Activated CD8-positive, alpha-beta T cell treated with anti-CD3 and anti-CD28 coated beads for 36 hours (primary cell): Measurements from ENCODE around the gene HEPACAM. TPM values are rescaled to one million over a fixed set of nuclear protein-coding genes. Genes with fewer than 3 reads are reported as not detected.

Experiments used
- ATAC-seq: fragments of 200-7000 bp; cut with Tn5 transposase; one replicate; pipeline ENCODE4 v1.10.0; 2021; ENCODE audit warnings: mild to moderate bottlenecking, moderate library complexity
- CTCF ChIA-PET: fragments of 350-600 bp; sonication (Branson Sonifier 250); formaldehyde crosslinking; loops from one replicate; lab custom pipeline; 2021; ENCODE audit warnings: antibody characterized with exemption; lab: Charles Lee
- POLR2A ChIA-PET: fragments of 350-600 bp; sonication (Branson Sonifier 250); formaldehyde crosslinking; loops from one replicate; lab custom pipeline; 2021; ENCODE audit warnings: antibody characterized with exemption; lab: Charles Lee
- DNase-seq: peaks from one replicate; pipeline ENCODE4 v3.0.0-alpha.2; 2020
- H3K27ac Mint-ChIP-seq: one replicate; pipeline ENCODE4 v1.8.0; 2021; ENCODE audit warnings: mild to moderate bottlenecking, mixed read lengths
- H3K27me3 Mint-ChIP-seq: one replicate; pipeline ENCODE4 v1.8.0; 2021; ENCODE audit warnings: mixed read lengths
- H3K36me3 Mint-ChIP-seq: one replicate; pipeline ENCODE4 v1.8.0; 2021; ENCODE audit warnings: low read depth, mixed read lengths
- H3K4me1 Mint-ChIP-seq: one replicate; pipeline ENCODE4 v1.8.0; 2021; ENCODE audit warnings: low read depth, mixed read lengths
- H3K4me3 Mint-ChIP-seq: one replicate; pipeline ENCODE4 v1.8.0; 2021; ENCODE audit warnings: mild to moderate bottlenecking, moderate library complexity, mixed read lengths
- H3K9me3 Mint-ChIP-seq: one replicate; pipeline ENCODE4 v1.8.0; 2021; ENCODE audit warnings: mixed read lengths
- CTCF ChIP-seq: fragments of 200-600 bp; IDR thresholded peaks from one replicate; pipeline ENCODE4 v1.8.0; 2022; ENCODE audit warnings: antibody characterized with exemption, mild to moderate bottlenecking
- intact Hi-C: fragments of 100-400 bp; cut with micrococcal nuclease; formaldehyde crosslinking; loops from one replicate; pipeline ENCODE4 v1.10.0; 2022
- total RNA-seq, 2 experiments: library from RNA; stranded (reverse); gene quantifications; one replicate each; pipeline ENCODE4 v1.2.3, GENCODE V29; 2021

Gene HEPACAM
- total RNA-seq, 2 experiments from 2014 or later, result 0.11 TPM; not detected in 1

GRCh38 chr11:124930799-124931198 is 5.0 kb downstream of the HEPACAM start:
- TF ChIP-seq CTCF, result no peak
- H3K4me3 Mint-ChIP-seq, result no peak overlapping the region
- POLR2A ChIA-PET, result no interaction called here
- no peaks in the 10 kb centered on the region for H3K9me3 Mint-ChIP-seq
- CTCF ChIA-PET, result interaction anchor here (0.7 to 1.5 kb wide), 4 partner anchors 19 to 94 kb away, joined by 3 to 4 read pairs (median 3); no protein-coding TSS in a partner anchor
- intact Hi-C loops, result no loop called here
- H3K36me3 Mint-ChIP-seq, result no peaks in the 10 kb centered on the region
- peak overlapping the region; percentile 18 for H3K27ac Mint-ChIP-seq
- DNase-seq (no peak), ATAC-seq (peak; percentile 62)
- H3K27me3 Mint-ChIP-seq, result no peaks in the 10 kb centered on the region
- peaks cover 8% of the 10 kb centered on the region for H3K4me1 Mint-ChIP-seq

DNA sequence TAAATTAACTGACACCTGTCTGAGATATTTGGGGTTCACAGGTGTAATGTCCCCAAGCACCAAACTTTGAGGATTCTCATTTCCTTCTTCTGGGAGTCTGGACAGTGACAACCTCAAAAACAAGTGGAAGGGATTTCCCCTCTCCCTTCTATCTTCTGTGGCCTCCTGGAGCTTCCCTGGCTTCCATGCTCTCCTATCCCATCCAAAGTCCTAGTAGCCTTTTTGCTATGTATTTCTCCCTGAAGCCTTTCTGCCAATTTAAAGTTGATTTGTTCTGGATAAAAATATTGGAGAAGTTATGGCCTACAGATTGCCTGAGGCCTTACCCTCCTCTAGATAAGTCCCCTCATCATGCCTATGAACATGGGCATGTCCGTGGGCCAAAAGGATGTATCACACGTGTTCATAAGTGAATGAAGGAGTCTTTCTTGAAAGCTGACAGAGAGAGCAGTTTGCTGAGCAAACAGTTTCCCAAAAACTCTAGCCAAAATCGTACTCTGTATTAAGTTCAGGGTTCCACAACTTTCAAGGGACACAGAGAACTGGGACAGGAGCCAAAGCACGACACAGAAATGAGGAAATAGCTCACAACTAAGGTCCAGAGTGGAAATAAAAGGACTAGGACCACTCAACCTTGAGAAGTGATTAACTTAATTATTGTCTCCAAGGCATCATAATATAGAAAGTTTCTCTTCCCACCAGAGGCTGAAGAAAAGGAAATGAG is 6.7 kb downstream of the HEPACAM start:
- peaks cover 8% of the 10 kb centered on the region for H3K4me1 Mint-ChIP-seq
- no peaks in the 10 kb centered on the region for H3K36me3 Mint-ChIP-seq
- ChIA-PET POLR2A (interaction anchor here (1.1 kb wide), 1 partner anchor 13 kb away, joined by 3 read pairs; no protein-coding TSS in a partner anchor), CTCF (no interaction called here)
- H3K27me3 Mint-ChIP-seq, result no peaks in the 10 kb centered on the region
- DNase-seq (no peak), ATAC-seq (no peak)
- H3K27ac Mint-ChIP-seq, result no peak overlapping the region
- TF ChIP-seq CTCF, result no peak
- H3K9me3 Mint-ChIP-seq, result no peaks in the 10 kb centered on the region
- intact Hi-C loops, result no loop called here
- H3K4me3 Mint-ChIP-seq, result no peak overlapping the region

DNA sequence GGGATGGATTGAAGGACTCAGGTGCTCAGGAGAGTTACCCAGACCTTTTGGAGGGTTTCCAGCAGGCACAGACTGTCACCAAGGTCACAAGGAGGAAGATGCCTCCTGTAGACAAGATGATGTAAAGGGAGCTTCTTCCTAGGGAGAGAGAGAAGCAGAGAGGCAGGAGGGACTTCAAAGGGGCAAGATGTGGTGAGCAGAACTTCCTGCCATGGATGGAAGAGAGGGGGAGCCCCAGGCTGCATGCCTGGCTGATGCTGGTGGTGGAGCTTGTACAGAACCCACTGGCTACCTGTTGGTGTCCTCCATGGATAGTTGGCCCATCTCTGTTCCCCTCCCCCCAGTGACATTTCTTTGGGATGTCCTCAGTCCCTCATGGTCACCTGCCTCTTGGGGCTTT is 12.6 kb downstream of the HEPACAM start:
- Mint-ChIP-seq H3K4me3 (no peak overlapping the region), H3K4me1 (peaks cover 13% of the 10 kb centered on the region), H3K27ac (no peak overlapping the region), H3K36me3 (no peaks in the 10 kb centered on the region), H3K27me3 (no peaks in the 10 kb centered on the region), H3K9me3 (no peaks in the 10 kb centered on the region)
- CTCF ChIA-PET, result interaction anchor here (3.4 kb wide), 1 partner anchor 47 kb away, joined by 13 read pairs; no protein-coding TSS in a partner anchor
- no peak for TF ChIP-seq CTCF
- POLR2A ChIA-PET, result interaction anchor here (1.1 to 2.1 kb wide), 2 partner anchors 13 to 30 kb away, joined by 3 to 9 read pairs; partner anchors contain the start of gene CCDC15
- peak; percentile 42 for ATAC-seq
- peak; percentile 32 for DNase-seq
- intact Hi-C loops, result no loop called here

DNA sequence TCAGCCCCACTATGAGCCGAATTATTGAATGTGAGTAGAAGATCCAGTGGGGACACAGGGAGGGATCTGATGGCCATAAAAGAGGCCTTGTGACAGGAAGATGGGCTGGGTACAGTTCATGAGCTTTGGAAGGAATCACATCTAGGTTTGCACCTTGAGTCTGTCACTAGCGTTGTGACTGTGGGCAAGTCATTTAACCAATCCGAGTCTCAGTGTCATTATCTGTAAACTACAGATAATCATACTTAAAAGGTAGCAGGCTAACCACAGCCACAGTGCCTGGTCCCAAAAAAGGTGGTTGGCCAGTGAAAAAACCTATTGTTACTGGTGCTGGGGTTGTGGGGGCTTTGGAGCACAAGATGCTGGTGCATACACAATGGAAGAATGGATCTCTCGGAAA is 13.0 kb downstream of the HEPACAM start:
- no peak overlapping the region for H3K27ac Mint-ChIP-seq
- peaks cover 13% of the 10 kb centered on the region for H3K4me1 Mint-ChIP-seq
- no peaks in the 10 kb centered on the region for H3K27me3 Mint-ChIP-seq
- ChIA-PET CTCF (interaction anchor here (3.4 kb wide), 1 partner anchor 47 kb away, joined by 13 read pairs; no protein-coding TSS in a partner anchor), POLR2A (interaction anchor here (1.1 to 2.1 kb wide), 2 partner anchors 14 to 31 kb away, joined by 3 to 9 read pairs; partner anchors contain the start of gene CCDC15)
- no peak overlapping the region for H3K4me3 Mint-ChIP-seq
- no peaks in the 10 kb centered on the region for H3K36me3 Mint-ChIP-seq
- no peaks in the 10 kb centered on the region for H3K9me3 Mint-ChIP-seq
- no peak for TF ChIP-seq CTCF
- ATAC-seq (peak; percentile 27), DNase-seq (no peak)
- intact Hi-C loops, result no loop called here
